GM12891 (cell line): ENCODE measurements around the gene SCAMP3.

Source experiments
- PAX5 ChIP-seq: IDR thresholded peaks from 2 replicates; pipeline ENCODE4 v1.6.1; 2011; ENCODE audit warnings: low read length, moderate library complexity, mild to moderate bottlenecking; ENCODE audit not compliant: insufficient read depth, severe bottlenecking
- POLR2AphosphoS5 ChIP-seq: IDR thresholded peaks from 2 replicates; pipeline ENCODE4 v1.6.1; 2011; ENCODE audit warnings: low read depth, low read length, control low read depth
- TAF1 ChIP-seq: IDR thresholded peaks from 2 replicates; pipeline ENCODE4 v1.6.1; 2011; ENCODE audit warnings: low read depth, low read length, control low read depth

DNA sequence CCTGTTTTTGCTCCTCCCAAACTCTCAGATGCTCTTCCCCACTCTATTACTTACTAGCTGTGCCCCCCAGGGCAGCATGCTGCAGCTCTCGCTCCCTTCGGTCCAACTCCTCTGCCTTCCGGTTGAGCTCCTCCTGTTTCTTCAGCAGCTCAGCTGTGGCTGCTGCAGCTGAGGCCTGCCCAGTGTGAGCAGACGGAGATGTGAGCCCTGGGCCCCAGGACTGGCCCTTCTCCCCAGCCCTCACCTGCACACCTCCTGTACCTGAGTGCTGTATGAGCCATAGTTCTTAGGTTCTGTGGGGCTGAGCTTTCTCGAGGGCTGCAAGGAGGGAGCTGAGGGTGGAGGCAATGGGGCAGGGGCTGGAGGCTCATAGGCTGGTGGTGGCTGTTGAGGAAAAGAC is 1.9 kb downstream of the SCAMP3 start:
- TF ChIP-seq PAX5 (no peak), POLR2AphosphoS5 (no peak), TAF1 (no peak)
